HepG2 (cell line): ENCODE data around the gene MICOS13. TPM values are rescaled to one million over a fixed set of nuclear protein-coding genes. Genes with fewer than 3 reads are reported as not detected.

ENCODE experiments used
- HCFC1 ChIP-seq: fragments of 150-350 bp; IDR thresholded peaks from 2 replicates; pipeline ENCODE4 v1.6.1; 2014; ENCODE audit warnings: low read depth, low read length
- KLF12 ChIP-seq: sonication (generic); formaldehyde crosslinking; IDR thresholded peaks from 2 replicates; pipeline ENCODE4 v1.4.0; 2020; ENCODE audit warnings: missing genetic modification reagents, borderline replicate concordance
- KLF15 ChIP-seq: sonication (generic); formaldehyde crosslinking; IDR thresholded peaks from 2 replicates; pipeline ENCODE4 v1.8.1; 2023; ENCODE audit warnings: borderline replicate concordance, mild to moderate bottlenecking, inconsistent platforms, missing genetic modification reagents, mixed read lengths
- MEF2D ChIP-seq: sonication (generic); formaldehyde crosslinking; IDR thresholded peaks from 2 replicates; pipeline ENCODE4 v1.5.1; 2020; ENCODE audit warnings: mild to moderate bottlenecking, missing genetic modification reagents
- MEIS2 ChIP-seq: sonication (generic); formaldehyde crosslinking; IDR thresholded peaks from 2 replicates; pipeline ENCODE4 v1.9.0; 2021; ENCODE audit warnings: mild to moderate bottlenecking, missing genetic modification reagents
- PHF20 ChIP-seq: sonication (generic); formaldehyde crosslinking; IDR thresholded peaks from 2 replicates; pipeline ENCODE4 v1.5.0; 2020; ENCODE audit warnings: mild to moderate bottlenecking, missing genetic modification reagents
- TBX2 ChIP-seq: sonication (generic); formaldehyde crosslinking; IDR thresholded peaks from 2 replicates; pipeline ENCODE4 v1.5.0; 2020; ENCODE audit warnings: missing genetic modification reagents, mild to moderate bottlenecking, borderline replicate concordance
- ZNF274 ChIP-seq: sonication (generic); formaldehyde crosslinking; IDR thresholded peaks from 2 replicates; pipeline ENCODE4 v1.5.1; 2020; ENCODE audit warnings: mild to moderate bottlenecking, missing genetic modification reagents
- ZNF737 ChIP-seq: sonication (generic); formaldehyde crosslinking; IDR thresholded peaks from 2 replicates; pipeline ENCODE4 v1.5.0; 2020; ENCODE audit warnings: missing genetic modification reagents, mild to moderate bottlenecking, borderline replicate concordance
- ZNF839 ChIP-seq: sonication (generic); formaldehyde crosslinking; IDR thresholded peaks from 2 replicates; pipeline ENCODE4 v1.4.0; 2020; ENCODE audit warnings: missing genetic modification reagents, mild to moderate bottlenecking, borderline replicate concordance
- polyA plus RNA-seq, 8 experiments: library from polyadenylated mRNA; depleted of rRNA in 3 of 8; stranded (reverse) in 7 of 8; unstranded in 1 of 8; fragments of >200 nt; fragmentation: Illumina TruSeq in 4 of 8; extraction: Trizol in 4 of 8; gene quantifications; 2 replicates each; pipeline versions ENCODE4 v1.2.1 to v1.2.3, GENCODE V29; 2011 to 2016; ENCODE audit warnings: low read depth in 4 of 8, missing spikeins in 1 of 8, mixed read lengths in 1 of 8; ENCODE audit not compliant: insufficient read depth in 1 of 8
- total RNA-seq, 5 experiments: library from RNA; depleted of rRNA; stranded (reverse); fragments of >200 nt; fragmentation: Illumina TruSeq; extraction: Trizol; gene quantifications; 2 replicates each; pipeline ENCODE4 v1.2.3, GENCODE V29; 2016; ENCODE audit warnings: low read depth in 1 of 5
- TF ChIP-seq, protein P1 (sequence below): sonication (generic); formaldehyde crosslinking; IDR thresholded peaks from 2 replicates; pipeline ENCODE4 v1.4.0; 2020; ENCODE audit warnings: mild to moderate bottlenecking, missing genetic modification reagents, borderline replicate concordance
- TF ChIP-seq, protein P2 (sequence below): sonication (generic); formaldehyde crosslinking; IDR thresholded peaks from 2 replicates; pipeline ENCODE4 v1.5.1; 2020; ENCODE audit warnings: mild to moderate bottlenecking, moderate library complexity, missing genetic modification reagents
- TF ChIP-seq, protein P3 (sequence below): sonication (generic); formaldehyde crosslinking; IDR thresholded peaks from 2 replicates; pipeline ENCODE4 v1.4.0; 2020; ENCODE audit warnings: low read depth, mild to moderate bottlenecking, missing genetic modification reagents
- TF ChIP-seq, protein P4 (sequence below): sonication (generic); formaldehyde crosslinking; IDR thresholded peaks from 2 replicates; pipeline ENCODE4 v1.5.1; 2020; ENCODE audit warnings: mild to moderate bottlenecking, missing genetic modification reagents, borderline replicate concordance

The MICOS13 gene
- total and polyA plus RNA-seq, 2 of the 13 experiments (the other 11 are each of a cell fraction or from before 2014, with no cell fraction given), result 28.8 to 35.4 TPM

DNA sequence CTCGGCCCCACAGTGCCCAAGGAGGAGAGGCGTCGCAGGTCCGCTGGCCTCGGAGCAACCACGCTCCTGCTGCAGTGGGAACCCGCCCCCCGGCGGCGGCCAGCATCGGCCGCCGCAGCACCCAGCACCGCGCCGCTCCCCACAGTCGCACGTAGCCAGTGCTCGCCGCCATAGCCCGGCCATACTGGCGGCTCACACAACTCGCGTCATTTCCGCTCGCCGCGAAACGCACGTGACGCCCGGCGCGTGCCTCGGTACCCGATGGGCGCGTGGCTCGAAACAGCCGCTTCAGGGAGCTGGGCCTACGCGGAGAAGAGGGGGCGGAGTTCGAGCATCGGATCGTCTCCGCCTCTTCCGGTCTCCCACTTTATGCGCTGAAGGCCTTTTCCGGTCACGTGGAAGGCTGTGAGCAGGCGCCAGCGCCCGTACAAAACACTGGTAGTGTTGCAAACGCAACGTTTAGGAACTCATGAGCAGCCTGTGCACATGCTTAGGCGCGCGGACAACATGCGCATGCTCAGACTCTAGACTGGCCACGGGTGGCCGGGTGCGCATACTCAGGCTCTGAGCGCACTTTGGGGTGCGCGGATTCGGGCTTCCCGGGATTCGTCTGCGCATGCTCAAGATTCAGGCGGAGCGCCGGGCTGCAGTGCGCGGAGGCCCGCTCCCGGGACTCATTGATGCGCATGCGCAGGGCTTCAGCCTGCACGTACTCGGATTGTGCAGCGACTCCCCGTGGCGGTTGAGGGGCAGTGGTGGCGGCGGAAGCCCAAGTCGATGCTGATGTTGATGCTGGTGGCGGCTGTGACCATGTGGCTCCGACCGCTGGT lies 39.9 kb upstream of the MICOS13 start, which contains the start of the genes CATSPERD and LONP1 (continued):
- TF ChIP-seq, protein P1, sequence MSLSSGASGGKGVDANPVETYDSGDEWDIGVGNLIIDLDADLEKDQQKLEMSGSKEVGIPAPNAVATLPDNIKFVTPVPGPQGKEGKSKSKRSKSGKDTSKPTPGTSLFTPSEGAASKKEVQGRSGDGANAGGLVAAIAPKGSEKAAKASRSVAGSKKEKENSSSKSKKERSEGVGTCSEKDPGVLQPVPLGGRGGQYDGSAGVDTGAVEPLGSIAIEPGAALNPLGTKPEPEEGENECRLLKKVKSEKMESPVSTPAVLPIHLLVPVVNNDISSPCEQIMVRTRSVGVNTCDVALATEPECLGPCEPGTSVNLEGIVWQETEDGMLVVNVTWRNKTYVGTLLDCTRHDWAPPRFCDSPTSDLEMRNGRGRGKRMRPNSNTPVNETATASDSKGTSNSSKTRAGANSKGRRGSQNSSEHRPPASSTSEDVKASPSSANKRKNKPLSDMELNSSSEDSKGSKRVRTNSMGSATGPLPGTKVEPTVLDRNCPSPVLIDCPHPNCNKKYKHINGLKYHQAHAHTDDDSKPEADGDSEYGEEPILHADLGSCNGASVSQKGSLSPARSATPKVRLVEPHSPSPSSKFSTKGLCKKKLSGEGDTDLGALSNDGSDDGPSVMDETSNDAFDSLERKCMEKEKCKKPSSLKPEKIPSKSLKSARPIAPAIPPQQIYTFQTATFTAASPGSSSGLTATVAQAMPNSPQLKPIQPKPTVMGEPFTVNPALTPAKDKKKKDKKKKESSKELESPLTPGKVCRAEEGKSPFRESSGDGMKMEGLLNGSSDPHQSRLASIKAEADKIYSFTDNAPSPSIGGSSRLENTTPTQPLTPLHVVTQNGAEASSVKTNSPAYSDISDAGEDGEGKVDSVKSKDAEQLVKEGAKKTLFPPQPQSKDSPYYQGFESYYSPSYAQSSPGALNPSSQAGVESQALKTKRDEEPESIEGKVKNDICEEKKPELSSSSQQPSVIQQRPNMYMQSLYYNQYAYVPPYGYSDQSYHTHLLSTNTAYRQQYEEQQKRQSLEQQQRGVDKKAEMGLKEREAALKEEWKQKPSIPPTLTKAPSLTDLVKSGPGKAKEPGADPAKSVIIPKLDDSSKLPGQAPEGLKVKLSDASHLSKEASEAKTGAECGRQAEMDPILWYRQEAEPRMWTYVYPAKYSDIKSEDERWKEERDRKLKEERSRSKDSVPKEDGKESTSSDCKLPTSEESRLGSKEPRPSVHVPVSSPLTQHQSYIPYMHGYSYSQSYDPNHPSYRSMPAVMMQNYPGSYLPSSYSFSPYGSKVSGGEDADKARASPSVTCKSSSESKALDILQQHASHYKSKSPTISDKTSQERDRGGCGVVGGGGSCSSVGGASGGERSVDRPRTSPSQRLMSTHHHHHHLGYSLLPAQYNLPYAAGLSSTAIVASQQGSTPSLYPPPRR, result peak; percentile 65; the same call in 1 of the 2 replicates
- TF ChIP-seq ZNF737 (CRISPR knock-in tag) (no peak; the same call in 1 of the 2 replicates), MEF2D (CRISPR knock-in tag) (peak; percentile 69), KLF15 (CRISPR knock-in tag) (0 out of 2 replicates have a peak, but pooled peaks have one; percentile 76), KLF12 (0 out of 2 replicates have a peak, but pooled peaks have one; percentile 18), MEIS2 (CRISPR knock-in tag) (peak; percentile 74), TBX2 (CRISPR knock-in tag) (peak; percentile 92; the same call in 1 of the 2 replicates), HCFC1 (peak; percentile 65), PHF20 (CRISPR knock-in tag) (peak; percentile 92), ZNF274 (CRISPR knock-in tag) (no peak; the same call in 1 of the 2 replicates), ZNF839 (CRISPR knock-in tag) (peak; percentile 84)
- TF ChIP-seq, protein P2, sequence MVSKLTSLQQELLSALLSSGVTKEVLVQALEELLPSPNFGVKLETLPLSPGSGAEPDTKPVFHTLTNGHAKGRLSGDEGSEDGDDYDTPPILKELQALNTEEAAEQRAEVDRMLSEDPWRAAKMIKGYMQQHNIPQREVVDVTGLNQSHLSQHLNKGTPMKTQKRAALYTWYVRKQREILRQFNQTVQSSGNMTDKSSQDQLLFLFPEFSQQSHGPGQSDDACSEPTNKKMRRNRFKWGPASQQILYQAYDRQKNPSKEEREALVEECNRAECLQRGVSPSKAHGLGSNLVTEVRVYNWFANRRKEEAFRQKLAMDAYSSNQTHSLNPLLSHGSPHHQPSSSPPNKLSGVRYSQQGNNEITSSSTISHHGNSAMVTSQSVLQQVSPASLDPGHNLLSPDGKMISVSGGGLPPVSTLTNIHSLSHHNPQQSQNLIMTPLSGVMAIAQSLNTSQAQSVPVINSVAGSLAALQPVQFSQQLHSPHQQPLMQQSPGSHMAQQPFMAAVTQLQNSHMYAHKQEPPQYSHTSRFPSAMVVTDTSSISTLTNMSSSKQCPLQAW (CRISPR knock-in tag), result peak; percentile 81; the same call in 1 of the 2 replicates
- TF ChIP-seq, protein P3, sequence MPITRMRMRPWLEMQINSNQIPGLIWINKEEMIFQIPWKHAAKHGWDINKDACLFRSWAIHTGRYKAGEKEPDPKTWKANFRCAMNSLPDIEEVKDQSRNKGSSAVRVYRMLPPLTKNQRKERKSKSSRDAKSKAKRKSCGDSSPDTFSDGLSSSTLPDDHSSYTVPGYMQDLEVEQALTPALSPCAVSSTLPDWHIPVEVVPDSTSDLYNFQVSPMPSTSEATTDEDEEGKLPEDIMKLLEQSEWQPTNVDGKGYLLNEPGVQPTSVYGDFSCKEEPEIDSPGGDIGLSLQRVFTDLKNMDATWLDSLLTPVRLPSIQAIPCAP, result no peak
- TF ChIP-seq, protein P4, sequence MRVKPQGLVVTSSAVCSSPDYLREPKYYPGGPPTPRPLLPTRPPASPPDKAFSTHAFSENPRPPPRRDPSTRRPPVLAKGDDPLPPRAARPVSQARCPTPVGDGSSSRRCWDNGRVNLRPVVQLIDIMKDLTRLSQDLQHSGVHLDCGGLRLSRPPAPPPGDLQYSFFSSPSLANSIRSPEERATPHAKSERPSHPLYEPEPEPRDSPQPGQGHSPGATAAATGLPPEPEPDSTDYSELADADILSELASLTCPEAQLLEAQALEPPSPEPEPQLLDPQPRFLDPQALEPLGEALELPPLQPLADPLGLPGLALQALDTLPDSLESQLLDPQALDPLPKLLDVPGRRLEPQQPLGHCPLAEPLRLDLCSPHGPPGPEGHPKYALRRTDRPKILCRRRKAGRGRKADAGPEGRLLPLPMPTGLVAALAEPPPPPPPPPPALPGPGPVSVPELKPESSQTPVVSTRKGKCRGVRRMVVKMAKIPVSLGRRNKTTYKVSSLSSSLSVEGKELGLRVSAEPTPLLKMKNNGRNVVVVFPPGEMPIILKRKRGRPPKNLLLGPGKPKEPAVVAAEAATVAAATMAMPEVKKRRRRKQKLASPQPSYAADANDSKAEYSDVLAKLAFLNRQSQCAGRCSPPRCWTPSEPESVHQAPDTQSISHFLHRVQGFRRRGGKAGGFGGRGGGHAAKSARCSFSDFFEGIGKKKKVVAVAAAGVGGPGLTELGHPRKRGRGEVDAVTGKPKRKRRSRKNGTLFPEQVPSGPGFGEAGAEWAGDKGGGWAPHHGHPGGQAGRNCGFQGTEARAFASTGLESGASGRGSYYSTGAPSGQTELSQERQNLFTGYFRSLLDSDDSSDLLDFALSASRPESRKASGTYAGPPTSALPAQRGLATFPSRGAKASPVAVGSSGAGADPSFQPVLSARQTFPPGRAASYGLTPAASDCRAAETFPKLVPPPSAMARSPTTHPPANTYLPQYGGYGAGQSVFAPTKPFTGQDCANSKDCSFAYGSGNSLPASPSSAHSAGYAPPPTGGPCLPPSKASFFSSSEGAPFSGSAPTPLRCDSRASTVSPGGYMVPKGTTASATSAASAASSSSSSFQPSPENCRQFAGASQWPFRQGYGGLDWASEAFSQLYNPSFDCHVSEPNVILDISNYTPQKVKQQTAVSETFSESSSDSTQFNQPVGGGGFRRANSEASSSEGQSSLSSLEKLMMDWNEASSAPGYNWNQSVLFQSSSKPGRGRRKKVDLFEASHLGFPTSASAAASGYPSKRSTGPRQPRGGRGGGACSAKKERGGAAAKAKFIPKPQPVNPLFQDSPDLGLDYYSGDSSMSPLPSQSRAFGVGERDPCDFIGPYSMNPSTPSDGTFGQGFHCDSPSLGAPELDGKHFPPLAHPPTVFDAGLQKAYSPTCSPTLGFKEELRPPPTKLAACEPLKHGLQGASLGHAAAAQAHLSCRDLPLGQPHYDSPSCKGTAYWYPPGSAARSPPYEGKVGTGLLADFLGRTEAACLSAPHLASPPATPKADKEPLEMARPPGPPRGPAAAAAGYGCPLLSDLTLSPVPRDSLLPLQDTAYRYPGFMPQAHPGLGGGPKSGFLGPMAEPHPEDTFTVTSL (CRISPR knock-in tag), result peak; percentile 79
